Thoracic aorta (tissue), 2 donors: ENCODE results near the gene NTRK3. TPM values are rescaled to one million over a fixed set of nuclear protein-coding genes. Genes with fewer than 3 reads are reported as not detected.

Source experiments
- ATAC-seq: fragments of 150-250 bp; one replicate; pipeline ENCODE4 v1.8.0; 2017; ENCODE audit warnings: low read depth; ENCODE audit not compliant: insufficient number of reproducible peaks, low FRiP score
- DNase-seq: peaks from one replicate; pipeline ENCODE4 v3.0.0-alpha.2; 2020; ENCODE audit warnings: low spot score
- H3K27ac ChIP-seq, 2 donors: fragments of 200-600 bp; sonication (generic); 1 replicate in 1 of 2; 2 replicates in 1 of 2; pipeline ENCODE4 v1.5.1; 2016; ENCODE audit warnings: mild to moderate bottlenecking in 2 of 2, moderate library complexity in 2 of 2
- H3K27me3 ChIP-seq: fragments of 200-600 bp; sonication (generic); replicated peaks from 2 replicates; pipeline ENCODE4 v1.6.0; 2016; ENCODE audit warnings: mild to moderate bottlenecking; ENCODE audit not compliant: insufficient read depth
- H3K36me3 ChIP-seq: fragments of 200-600 bp; sonication (generic); one replicate; pipeline ENCODE4 v1.5.1; 2016
- H3K4me1 ChIP-seq, 2 donors: fragments of 200-600 bp; sonication (generic); 1 replicate in 1 of 2; 2 replicates in 1 of 2; pipeline versions ENCODE4 v1.5.1 to v1.6.0; 2016; ENCODE audit warnings: low read depth in 2 of 2, mild to moderate bottlenecking in 1 of 2; ENCODE audit not compliant: control insufficient read depth in 1 of 2
- H3K4me3 ChIP-seq: fragments of 200-600 bp; sonication (generic); 2 replicates; pipeline ENCODE4 v1.5.1; 2016; ENCODE audit warnings: mild to moderate bottlenecking
- H3K9me3 ChIP-seq: fragments of 200-600 bp; sonication (generic); 2 replicates; pipeline ENCODE4 v1.5.1; 2016
- total RNA-seq, 2 donors: library from RNA; depleted of rRNA; stranded (reverse); fragments of >200 nt; gene quantifications; one replicate each; pipeline versions ENCODE4 v1.1.0 to v1.2.3, GENCODE V29; 2016
- TF ChIP-seq, protein P1 (sequence below): fragments of 200-600 bp; sonication (generic); IDR thresholded peaks from one replicate; pipeline ENCODE4 v1.5.1; 2019; ENCODE audit warnings: antibody characterized with exemption

The NTRK3 gene
- total RNA-seq, 2 donors from 2014 or later, result 84.9 to 87.3 TPM

DNA sequence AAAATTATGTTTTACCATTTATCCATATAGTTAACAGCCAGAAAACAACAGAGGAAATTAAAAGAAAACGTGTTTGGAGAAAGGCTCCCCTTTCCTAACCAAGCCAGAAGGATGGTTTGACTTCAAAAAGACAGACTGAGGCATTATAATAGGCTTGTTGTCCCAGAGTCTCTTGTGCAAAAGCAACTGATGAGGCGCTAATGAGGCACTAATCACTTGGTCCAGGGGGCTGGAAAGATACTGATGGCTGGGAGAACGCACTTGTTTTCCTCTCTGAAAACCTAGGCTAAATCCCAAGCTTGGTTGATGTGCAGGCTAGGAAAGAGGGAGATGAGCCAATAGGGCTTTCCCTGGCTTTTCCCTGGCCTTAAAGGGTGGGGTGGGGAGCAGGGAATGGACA, 389.6 kb downstream of the NTRK3 start:
- peaks cover 0 to 9% of the 10 kb centered on the region in 2 donors for H3K4me1 ChIP-seq
- no peaks in the 10 kb centered on the region for H3K9me3 ChIP-seq
- H3K4me3 ChIP-seq, result no peak overlapping the region
- no peak overlapping the region for H3K27ac ChIP-seq
- DNase-seq, result no peak
- no peaks in the 10 kb centered on the region for H3K27me3 ChIP-seq
- TF ChIP-seq, protein P1, sequence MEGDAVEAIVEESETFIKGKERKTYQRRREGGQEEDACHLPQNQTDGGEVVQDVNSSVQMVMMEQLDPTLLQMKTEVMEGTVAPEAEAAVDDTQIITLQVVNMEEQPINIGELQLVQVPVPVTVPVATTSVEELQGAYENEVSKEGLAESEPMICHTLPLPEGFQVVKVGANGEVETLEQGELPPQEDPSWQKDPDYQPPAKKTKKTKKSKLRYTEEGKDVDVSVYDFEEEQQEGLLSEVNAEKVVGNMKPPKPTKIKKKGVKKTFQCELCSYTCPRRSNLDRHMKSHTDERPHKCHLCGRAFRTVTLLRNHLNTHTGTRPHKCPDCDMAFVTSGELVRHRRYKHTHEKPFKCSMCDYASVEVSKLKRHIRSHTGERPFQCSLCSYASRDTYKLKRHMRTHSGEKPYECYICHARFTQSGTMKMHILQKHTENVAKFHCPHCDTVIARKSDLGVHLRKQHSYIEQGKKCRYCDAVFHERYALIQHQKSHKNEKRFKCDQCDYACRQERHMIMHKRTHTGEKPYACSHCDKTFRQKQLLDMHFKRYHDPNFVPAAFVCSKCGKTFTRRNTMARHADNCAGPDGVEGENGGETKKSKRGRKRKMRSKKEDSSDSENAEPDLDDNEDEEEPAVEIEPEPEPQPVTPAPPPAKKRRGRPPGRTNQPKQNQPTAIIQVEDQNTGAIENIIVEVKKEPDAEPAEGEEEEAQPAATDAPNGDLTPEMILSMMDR, result no peak
- no peaks in the 10 kb centered on the region for H3K36me3 ChIP-seq
- ATAC-seq, result no peak

DNA sequence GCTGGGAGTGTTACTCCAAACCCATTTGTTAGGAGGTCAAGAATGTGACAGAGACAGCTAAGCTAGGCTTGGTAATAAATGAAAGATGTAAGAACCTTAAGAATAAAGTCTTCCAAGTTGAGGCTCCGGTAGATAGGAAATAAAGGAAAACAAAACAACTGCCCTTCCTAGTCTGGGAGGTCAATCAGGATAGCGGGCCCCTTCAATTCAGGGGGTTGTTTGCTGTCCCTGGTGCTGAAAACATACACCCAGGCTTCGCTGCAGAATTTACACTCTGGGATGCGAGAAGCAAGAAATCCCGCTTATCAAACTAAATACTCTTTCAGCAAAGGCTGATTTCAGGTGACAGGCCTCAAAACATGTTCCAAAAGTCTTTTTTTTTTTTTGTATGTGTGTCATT, 393.4 kb downstream of the NTRK3 start:
- no peaks in the 10 kb centered on the region for H3K27me3 ChIP-seq
- H3K4me3 ChIP-seq, result no peak overlapping the region
- H3K27ac ChIP-seq, result no peak overlapping the region
- no peaks in the 10 kb centered on the region for H3K4me1 ChIP-seq
- H3K9me3 ChIP-seq, result no peaks in the 10 kb centered on the region
- no peak for ATAC-seq
- no peak for DNase-seq
- no peaks in the 10 kb centered on the region for H3K36me3 ChIP-seq
- TF ChIP-seq, protein P1, result no peak

DNA sequence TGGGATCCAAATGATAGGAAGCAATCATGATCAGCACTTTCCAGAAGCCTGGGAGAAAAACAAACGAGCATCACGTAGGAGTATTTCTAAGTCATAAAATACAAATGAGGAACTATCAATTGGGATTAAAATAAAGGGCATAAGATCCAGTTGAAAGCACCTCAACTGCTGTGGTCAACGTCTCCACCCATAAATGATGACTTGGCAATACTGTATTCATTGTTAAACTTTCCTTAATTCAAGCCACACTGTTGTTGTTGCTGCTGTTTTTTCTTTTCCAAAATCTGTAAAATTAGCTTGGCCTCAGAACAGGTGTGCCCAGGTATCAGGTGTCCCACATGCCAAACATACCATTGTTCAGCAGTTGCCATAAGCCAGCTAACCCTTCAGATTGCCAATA, 395.8 kb downstream of the NTRK3 start:
- Histone ChIP-seq H3K36me3 (no peaks in the 10 kb centered on the region), H3K27me3 (no peaks in the 10 kb centered on the region), H3K9me3 (no peaks in the 10 kb centered on the region), H3K4me3 (no peak overlapping the region), H3K4me1 (no peaks in the 10 kb centered on the region), H3K27ac (no peak overlapping the region)
- TF ChIP-seq, protein P1, result no peak
- DNase-seq (no peak), ATAC-seq (no peak)

DNA sequence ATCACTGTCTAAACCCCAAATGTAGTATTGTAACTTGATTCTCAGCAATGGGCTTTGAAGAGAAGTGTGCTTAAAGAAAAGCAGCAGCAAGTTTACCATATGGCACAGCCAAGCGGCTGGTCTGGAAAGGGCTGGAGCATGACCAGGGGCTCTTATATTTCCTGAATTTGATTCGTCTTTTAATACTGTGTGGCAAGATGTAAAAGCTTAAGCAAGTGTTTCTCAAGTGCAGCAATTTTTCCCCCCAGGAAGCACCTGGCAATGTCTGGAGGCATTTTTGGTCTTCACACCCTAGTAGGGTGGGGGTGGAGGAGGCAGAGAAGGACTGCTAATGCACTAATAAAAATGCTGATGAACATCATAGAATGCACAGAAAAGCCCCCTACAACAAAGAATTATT, 397.9 kb downstream of the NTRK3 start:
- Histone ChIP-seq H3K4me1 (no peaks in the 10 kb centered on the region), H3K9me3 (no peaks in the 10 kb centered on the region), H3K36me3 (no peaks in the 10 kb centered on the region), H3K27me3 (no peaks in the 10 kb centered on the region), H3K4me3 (no peak overlapping the region), H3K27ac (no peak overlapping the region)
- no peak for DNase-seq
- TF ChIP-seq, protein P1, result no peak
- no peak for ATAC-seq

DNA sequence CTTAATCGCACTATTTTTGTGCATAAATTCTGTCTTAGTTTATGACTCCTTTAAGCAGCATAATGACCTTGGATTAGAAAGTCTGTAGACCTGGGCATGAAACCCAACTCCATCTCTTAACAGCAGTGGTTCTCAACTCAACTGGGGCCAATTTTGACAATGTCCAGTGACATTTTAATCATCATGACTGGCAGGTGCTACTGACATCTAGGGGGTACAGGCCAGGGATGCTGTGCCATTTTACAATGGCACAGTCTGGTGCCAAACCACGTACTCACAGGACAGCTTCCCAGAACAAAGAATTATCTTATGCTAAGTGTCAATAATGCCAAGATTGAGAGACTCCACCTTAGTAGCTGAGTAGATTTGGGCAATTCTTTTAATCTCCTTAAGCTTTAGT, 405.0 kb downstream of the NTRK3 start:
- DNase-seq (no peak), ATAC-seq (no peak)
- TF ChIP-seq, protein P1, result no peak
- Histone ChIP-seq H3K27ac (no peak overlapping the region), H3K9me3 (no peaks in the 10 kb centered on the region), H3K36me3 (no peaks in the 10 kb centered on the region), H3K27me3 (no peaks in the 10 kb centered on the region), H3K4me1 (no peaks in the 10 kb centered on the region), H3K4me3 (no peak overlapping the region)
